Activated T-cell treated with anti-CD3 and anti-CD28 coated beads for 48 hours (primary cell): Measurements from ENCODE around the gene STXBP4.

Source experiments
- DNase-seq: peaks from one replicate; pipeline ENCODE4 v3.0.0-alpha.2; 2020; ENCODE audit warnings: low read depth

The STXBP4 gene

GRCh38 chr17:54971901-54972300 lies 3.3 kb downstream of the STXBP4 start:
- no peak for DNase-seq

DNA sequence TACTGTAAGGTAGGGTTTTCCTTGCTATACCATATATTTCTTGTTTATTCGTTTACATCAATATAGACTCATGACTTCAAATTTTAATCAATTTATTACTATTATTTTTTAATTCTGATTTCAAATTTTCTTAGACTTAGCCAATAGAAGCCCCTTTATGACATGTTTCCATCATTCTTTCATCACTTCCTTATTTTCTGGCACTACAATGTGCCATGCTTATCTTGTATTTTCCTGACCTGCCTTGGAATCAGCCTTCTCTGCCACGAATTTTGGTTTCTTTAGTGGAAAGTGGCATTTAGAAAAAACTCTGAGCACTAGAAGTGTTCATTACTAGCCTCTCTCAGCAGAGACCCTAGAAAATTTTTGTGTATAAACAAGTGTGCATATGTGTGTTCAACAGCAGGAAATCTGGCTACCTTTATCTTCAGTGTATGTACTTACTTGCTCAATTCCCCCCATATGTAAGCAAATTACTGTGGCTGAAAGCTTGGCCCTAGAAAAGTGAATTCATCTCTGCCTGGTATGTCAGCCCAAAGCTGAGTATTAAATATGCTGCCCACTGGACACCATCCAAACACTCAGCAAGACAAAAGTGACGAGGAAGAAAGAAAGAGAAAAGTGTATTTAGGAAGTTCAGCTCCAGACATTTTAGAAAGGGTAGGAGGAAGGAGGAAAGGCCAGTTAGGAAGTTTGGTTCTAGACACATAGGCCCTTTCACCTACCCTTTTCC lies 4.0 kb downstream of the STXBP4 start:
- no peak for DNase-seq

DNA sequence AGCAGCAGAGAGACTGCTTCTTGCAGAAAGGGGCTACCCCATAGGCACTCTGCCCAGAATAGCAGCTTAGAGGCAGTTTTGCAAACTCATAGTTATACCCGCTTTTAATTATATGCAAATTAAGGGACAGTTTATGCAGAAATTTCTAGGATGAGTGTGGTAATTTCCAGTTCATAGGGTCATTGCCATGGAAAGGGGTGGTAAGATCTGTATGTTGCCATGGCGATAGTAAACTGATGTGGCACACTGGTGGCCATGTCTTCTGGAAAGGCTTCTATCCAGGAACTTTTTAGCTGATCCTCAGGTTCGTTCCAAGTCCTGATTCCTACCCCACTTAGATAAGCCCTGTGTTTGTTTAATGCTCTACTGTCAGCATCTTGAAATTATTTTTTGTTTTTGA lies 6.2 kb downstream of the STXBP4 start:
- no peak for DNase-seq

DNA sequence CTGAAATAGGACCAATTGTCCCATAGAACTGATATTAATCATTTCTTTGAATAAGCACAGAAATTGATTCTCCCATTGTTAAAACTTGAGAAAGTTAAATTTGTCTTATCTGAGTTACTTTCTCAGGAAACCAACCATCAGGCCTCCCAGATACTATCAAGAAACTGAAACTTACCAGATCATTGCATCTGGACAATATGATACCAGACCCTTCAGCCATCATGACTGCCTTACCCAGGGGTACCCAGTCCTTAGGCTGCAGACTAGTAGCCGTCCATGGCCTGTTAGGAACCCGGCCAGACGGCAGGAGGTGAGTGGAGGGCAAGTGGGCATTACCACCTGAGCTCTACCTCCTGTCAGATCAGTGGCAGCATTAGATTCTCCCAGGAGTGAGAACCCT lies 7.8 kb downstream of the STXBP4 start:
- no peak for DNase-seq

DNA sequence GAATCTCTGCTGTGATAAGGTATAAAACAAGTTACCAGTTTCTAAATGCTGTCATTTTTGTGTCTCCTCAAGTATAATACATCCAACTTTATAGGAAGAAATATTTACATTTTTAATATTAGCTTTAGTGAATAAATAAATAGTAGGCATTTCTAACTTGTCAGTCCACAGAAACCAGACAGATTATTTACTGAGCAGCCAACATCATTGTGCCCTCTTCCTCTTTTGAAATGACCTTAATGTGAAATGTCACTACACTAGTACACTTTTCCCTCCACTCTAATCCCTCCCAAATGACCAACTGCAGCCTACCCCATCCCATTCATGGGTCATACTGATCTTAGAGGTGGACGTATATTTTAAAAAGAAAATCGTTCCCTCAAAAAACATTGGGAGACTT lies 9.2 kb downstream of the STXBP4 start:
- no peak for DNase-seq

DNA sequence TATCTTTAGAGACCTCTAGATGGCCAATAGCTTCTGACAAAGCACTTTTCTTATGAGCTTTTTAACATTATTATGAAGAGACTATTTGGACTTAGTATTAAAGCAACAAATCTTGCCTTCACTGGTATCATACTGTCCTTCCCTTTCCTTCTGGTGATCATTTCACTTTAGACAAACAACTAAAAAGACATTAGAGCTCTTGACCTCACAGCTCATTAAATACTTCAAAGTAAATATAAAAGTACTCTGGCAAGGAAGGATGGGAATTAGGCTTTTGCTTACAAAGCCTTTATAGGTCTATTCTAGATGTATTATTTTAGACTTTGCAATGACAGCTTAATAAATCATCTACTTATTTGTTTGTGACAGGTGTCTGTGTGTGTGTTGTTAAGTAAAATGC lies 11.1 kb downstream of the STXBP4 start:
- no peak for DNase-seq

DNA sequence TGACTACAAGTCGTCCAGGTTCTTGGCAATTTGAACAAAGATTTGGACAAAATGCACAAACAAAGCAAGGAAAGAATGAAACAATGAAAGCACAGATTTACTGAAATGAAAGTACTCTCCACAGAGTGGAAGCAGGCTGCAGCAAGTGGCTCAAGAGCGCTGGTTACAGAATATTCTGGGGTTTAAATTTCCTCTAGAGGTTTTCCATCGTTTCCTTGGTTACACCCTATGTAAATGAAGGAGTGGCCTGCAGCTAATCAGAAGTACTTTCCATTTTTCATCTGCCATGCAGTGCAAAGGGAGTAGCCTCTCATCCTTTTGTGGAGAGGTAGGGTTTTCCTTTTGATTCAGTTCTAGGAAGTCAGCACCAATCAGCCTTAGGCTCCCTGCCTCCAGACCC lies 11.8 kb downstream of the STXBP4 start:
- DNase-seq: no peak

GRCh38 chr17:54982399-54982798 lies 13.8 kb downstream of the STXBP4 start:
- no peak for DNase-seq

GRCh38 chr17:54983260-54983659 lies 14.7 kb downstream of the STXBP4 start:
- DNase-seq: no peak

- no peak for DNase-seq
These were observed 16.9 kb downstream of the STXBP4 start for GRCh38 chr17:54985476-54985875.

DNA sequence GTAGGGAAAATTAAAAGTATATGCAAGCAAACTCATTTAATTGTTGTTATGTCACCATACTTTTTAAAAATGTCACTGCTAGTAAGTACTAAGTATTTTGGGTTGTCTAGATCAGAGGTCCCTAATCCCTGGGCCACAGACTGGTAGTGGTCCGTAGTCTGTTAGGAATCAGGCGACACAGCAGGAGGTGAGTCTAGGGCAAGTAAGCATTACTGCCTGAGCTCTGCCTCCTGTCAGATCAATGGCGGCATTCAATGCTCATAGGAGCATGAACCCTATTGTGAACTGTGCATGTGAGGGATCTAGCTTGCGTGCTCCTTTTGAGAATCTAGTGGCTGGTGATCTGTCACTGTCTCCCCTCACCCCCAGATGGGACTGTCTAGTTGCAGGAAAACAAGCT lies 21.6 kb downstream of the STXBP4 start:
- no peak for DNase-seq

DNA sequence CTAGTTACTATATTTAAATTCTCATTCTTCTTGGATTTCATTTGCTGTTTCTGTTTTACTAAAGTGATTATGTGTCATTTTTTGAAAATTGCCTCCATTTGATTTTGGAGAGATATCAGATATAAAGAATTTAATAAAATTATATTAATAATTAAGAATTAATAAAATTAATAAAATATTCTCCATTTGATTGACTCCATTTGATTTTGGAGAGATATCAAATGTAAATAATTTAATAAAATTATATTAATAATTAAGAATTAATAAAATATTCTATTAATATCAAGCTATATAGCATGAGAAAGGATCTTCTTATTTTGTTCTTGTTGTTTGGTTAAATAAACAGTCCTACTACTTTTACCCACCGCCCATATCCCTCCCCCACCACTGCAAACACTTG lies 23.0 kb downstream of the STXBP4 start:
- DNase-seq: no peak

- DNase-seq: no peak
These were observed 24.5 kb downstream of the STXBP4 start for GRCh38 chr17:54992797-54993639.

DNA sequence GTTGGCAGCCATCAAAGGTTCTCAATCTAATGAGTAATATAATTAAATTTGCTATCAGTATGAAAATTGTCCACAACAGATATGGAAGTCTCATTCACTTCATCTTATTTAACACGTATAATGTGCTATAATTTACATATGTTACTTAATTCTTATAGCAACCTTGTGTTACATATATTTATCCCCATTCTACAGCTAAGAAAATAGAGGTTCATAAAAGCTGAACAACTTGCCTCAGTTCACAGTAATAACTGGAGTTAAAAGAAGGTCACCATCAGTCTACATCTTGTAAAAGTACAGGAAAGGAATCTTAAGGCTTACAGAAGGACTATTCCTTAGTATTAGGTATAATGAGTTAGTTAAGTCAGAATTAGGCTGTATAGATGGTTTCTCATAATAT lies 27.9 kb downstream of the STXBP4 start:
- DNase-seq: no peak

- no peak for DNase-seq
These were observed 33.9 kb downstream of the STXBP4 start for GRCh38 chr17:55002458-55002857.

DNA sequence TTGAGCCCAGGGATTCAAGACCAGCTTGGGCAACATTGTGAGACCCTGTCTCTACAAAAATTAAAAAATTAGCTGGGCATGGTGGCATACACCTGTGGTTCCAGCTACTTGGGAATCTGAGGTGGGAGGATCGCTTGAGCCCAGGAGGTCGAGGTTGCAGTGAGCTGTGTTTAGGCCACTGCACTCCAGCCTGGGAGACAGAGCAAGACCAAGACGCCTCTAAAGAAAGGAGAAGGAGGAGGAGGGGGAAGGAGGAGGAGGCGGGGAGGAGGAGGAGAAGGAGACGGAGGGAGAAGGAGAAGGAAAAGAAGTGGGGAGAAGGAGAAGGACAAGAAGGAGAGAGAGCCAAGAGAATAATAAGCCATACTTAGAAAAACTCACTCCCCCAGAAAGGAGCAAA lies 35.9 kb downstream of the STXBP4 start:
- no peak for DNase-seq

- DNase-seq: no peak
These were observed 37.0 kb downstream of the STXBP4 start for GRCh38 chr17:55005520-55005919.

DNA sequence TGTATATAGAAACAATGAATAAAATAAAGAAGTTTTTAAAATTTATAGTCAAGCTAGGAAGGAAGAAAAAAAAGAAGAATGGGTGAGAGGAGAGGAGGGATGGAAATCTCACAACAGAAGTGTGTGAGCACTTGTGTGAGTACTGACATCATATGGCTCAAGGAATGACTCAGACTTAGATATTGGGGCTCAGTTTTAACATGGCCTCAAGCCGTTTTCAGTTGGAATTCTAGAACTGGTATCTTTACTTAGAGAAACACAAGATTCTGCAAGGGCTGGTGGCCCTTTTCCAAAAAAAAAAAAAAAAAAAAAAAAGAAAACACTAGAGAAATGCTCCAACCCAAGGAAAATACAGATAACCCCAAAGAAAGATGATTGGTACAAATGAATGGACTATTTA lies 55.1 kb downstream of the STXBP4 start:
- DNase-seq: no peak

- DNase-seq: no peak
These were observed 69.3 kb downstream of the STXBP4 start for GRCh38 chr17:55037828-55038227.

- DNase-seq: no peak
These were observed 69.7 kb downstream of the STXBP4 start for GRCh38 chr17:55038291-55038690.

- DNase-seq: no peak
These were observed 72.0 kb downstream of the STXBP4 start for GRCh38 chr17:55040611-55041010.

DNA sequence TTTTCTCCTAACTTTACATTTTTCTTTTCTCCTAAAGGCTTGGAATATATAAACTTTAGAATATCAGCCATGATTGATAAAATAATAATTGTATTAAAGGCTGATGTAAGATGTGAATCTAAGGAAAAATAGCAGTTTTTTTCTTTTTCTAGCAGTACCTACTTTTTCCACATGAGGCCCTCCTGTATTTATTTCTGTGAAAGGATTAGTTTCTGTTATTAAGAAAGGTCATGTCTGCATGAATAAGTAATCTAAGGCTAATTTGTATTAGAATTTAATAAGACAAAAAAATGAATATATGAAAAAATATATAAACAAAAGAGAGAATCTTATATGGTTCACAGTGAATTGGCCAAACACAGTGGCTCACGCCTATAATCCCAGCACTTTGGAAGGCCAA lies 85.3 kb downstream of the STXBP4 start:
- no peak for DNase-seq

DNA sequence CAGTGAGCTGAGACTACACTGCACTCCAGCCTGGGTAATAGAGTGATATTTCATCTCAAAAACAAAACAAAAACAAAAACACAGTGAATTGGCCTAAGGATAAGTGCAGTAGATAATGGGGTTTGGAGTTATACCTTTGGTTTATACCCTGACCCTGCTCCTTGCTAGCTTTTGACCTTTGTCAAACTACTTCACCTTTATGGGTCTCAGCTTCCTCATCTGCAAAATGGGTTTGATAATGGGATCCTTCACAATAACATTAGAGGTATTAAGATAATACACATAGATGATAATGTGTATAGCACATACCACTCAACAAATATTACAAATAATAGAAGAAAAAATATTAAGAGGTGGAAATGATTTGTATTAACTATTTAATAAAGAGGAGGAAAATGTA lies 85.9 kb downstream of the STXBP4 start:
- no peak for DNase-seq

DNA sequence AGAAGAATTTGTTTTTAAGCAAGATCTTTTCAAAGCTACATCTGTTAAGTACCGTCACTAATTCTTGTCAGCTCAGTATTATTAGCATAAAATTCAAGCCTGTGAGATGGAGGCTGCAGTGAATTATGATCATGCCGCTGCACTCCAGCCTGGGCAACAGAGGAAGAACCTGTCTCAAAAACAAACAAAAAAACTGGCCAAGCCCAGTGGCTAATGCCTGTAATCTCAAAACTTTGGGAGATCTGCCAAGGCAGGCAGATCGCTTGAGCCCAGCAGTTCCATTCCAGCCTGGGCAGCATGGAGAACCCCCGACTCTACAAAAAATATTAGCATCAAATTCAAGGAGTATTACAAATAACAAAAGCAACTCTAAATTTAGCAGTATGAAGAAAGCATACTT lies 88.0 kb downstream of the STXBP4 start:
- no peak for DNase-seq
